Activated T-cell treated with anti-CD3 and anti-CD28 coated beads, Interleukin-2, amount 50 U/mL, for 4 hours (primary cell): ENCODE results near the gene SLC6A11. TPM values are rescaled to one million over a fixed set of nuclear protein-coding genes. Genes with fewer than 3 reads are reported as not detected.

Experiments
- ATAC-seq, 2 donors: fragments of 200-7000 bp; cut with Tn5 transposase; one replicate each; pipeline ENCODE4 v1.10.0; 2021
- DNase-seq: peaks from one replicate; pipeline ENCODE4 v3.0.0-alpha.2; 2020
- H3K27me3 Mint-ChIP-seq: one replicate; pipeline ENCODE4 v1.8.0; 2021; ENCODE audit warnings: low read depth, mixed read lengths
- H3K36me3 Mint-ChIP-seq: one replicate; pipeline ENCODE4 v1.8.0; 2022; ENCODE audit warnings: mixed read lengths; ENCODE audit not compliant: insufficient read depth
- H3K4me1 Mint-ChIP-seq: one replicate; pipeline ENCODE4 v1.8.0; 2021; ENCODE audit warnings: low read depth, mixed read lengths
- H3K4me3 Mint-ChIP-seq: one replicate; pipeline ENCODE4 v1.8.0; 2021; ENCODE audit warnings: mild to moderate bottlenecking, moderate library complexity, mixed read lengths
- H3K9me3 Mint-ChIP-seq: one replicate; pipeline ENCODE4 v1.8.0; 2021; ENCODE audit warnings: mixed read lengths
- total RNA-seq, 3 donors: library from RNA; stranded (reverse); gene quantifications; one replicate each; pipeline ENCODE4 v1.2.1, GENCODE V29; 2021

Gene SLC6A11
- total RNA-seq, 3 donors from 2014 or later: not detected

- Mint-ChIP-seq H3K36me3 (no peaks in the 10 kb centered on the region), H3K27me3 (peaks cover 8% of the 10 kb centered on the region), H3K4me1 (no peaks in the 10 kb centered on the region), H3K4me3 (no peak overlapping the region), H3K9me3 (no peaks in the 10 kb centered on the region)
- DNase-seq (no peak), ATAC-seq (no peak)
Observed at GRCh38 chr3:10932596-10932995, 116.6 kb downstream of the SLC6A11 start.

- H3K9me3 Mint-ChIP-seq: no peaks in the 10 kb centered on the region
- DNase-seq: no peak
- H3K4me1 Mint-ChIP-seq: no peaks in the 10 kb centered on the region
- H3K4me3 Mint-ChIP-seq: no peak overlapping the region
- peaks cover 8% of the 10 kb centered on the region for H3K27me3 Mint-ChIP-seq
- ATAC-seq: no peak
- no peaks in the 10 kb centered on the region for H3K36me3 Mint-ChIP-seq
Observed at GRCh38 chr3:10933021-10933420, 117.0 kb downstream of the SLC6A11 start.

- ATAC-seq: no peak
- DNase-seq: no peak
- Mint-ChIP-seq H3K4me3 (no peak overlapping the region), H3K27me3 (peaks cover 8% of the 10 kb centered on the region), H3K4me1 (no peaks in the 10 kb centered on the region), H3K36me3 (no peaks in the 10 kb centered on the region), H3K9me3 (no peaks in the 10 kb centered on the region)
Observed at GRCh38 chr3:10933470-10933804, 117.4 kb downstream of the SLC6A11 start.

- H3K9me3 Mint-ChIP-seq: no peaks in the 10 kb centered on the region
- H3K4me3 Mint-ChIP-seq: no peak overlapping the region
- no peaks in the 10 kb centered on the region for H3K36me3 Mint-ChIP-seq
- no peak for ATAC-seq
- peaks cover 8% of the 10 kb centered on the region for H3K27me3 Mint-ChIP-seq
- no peak for DNase-seq
- no peaks in the 10 kb centered on the region for H3K4me1 Mint-ChIP-seq
Observed at GRCh38 chr3:10933805-10934481, 117.9 kb downstream of the SLC6A11 start.

- ATAC-seq: no peak
- H3K4me3 Mint-ChIP-seq: no peak overlapping the region
- H3K36me3 Mint-ChIP-seq: no peaks in the 10 kb centered on the region
- no peak for DNase-seq
- no peaks in the 10 kb centered on the region for H3K4me1 Mint-ChIP-seq
- H3K27me3 Mint-ChIP-seq: peaks cover 8% of the 10 kb centered on the region
- no peaks in the 10 kb centered on the region for H3K9me3 Mint-ChIP-seq
Observed at GRCh38 chr3:10935028-10935427, 119.0 kb downstream of the SLC6A11 start.

- ATAC-seq (no peak), DNase-seq (no peak)
- no peaks in the 10 kb centered on the region for H3K36me3 Mint-ChIP-seq
- H3K9me3 Mint-ChIP-seq: no peaks in the 10 kb centered on the region
- H3K27me3 Mint-ChIP-seq: peaks cover 10% of the 10 kb centered on the region
- no peak overlapping the region for H3K4me3 Mint-ChIP-seq
- H3K4me1 Mint-ChIP-seq: no peaks in the 10 kb centered on the region
Observed at GRCh38 chr3:10935846-10936631, 120.0 kb downstream of the SLC6A11 start.

GRCh38 chr3:10936686-10937085 is 120.7 kb downstream of the SLC6A11 start:
- no peaks in the 10 kb centered on the region for H3K9me3 Mint-ChIP-seq
- no peak overlapping the region for H3K4me3 Mint-ChIP-seq
- DNase-seq (no peak), ATAC-seq (no peak)
- H3K36me3 Mint-ChIP-seq: no peaks in the 10 kb centered on the region
- H3K4me1 Mint-ChIP-seq: no peaks in the 10 kb centered on the region
- H3K27me3 Mint-ChIP-seq: peaks cover 10% of the 10 kb centered on the region

- H3K36me3 Mint-ChIP-seq: no peaks in the 10 kb centered on the region
Observed at GRCh38 chr3:10937141-10937825, 121.3 kb downstream of the SLC6A11 start.

GRCh38 chr3:10939556-10939955 is 123.5 kb downstream of the SLC6A11 start:
- H3K36me3 Mint-ChIP-seq: no peaks in the 10 kb centered on the region
- no peaks in the 10 kb centered on the region for H3K9me3 Mint-ChIP-seq
- no peak for DNase-seq
- peaks cover 10% of the 10 kb centered on the region for H3K27me3 Mint-ChIP-seq
- H3K4me3 Mint-ChIP-seq: no peak overlapping the region
- ATAC-seq: no peak
- H3K4me1 Mint-ChIP-seq: no peaks in the 10 kb centered on the region

More at GRCh38 chr3:10937141-10937825, 121.3 kb downstream of the SLC6A11 start:
- DNase-seq: no peak
- peaks cover 10% of the 10 kb centered on the region for H3K27me3 Mint-ChIP-seq
- H3K4me3 Mint-ChIP-seq: no peak overlapping the region
- H3K9me3 Mint-ChIP-seq: no peaks in the 10 kb centered on the region
- no peaks in the 10 kb centered on the region for H3K4me1 Mint-ChIP-seq
- no peak for ATAC-seq

GRCh38 chr3:10940106-10940505 is 124.1 kb downstream of the SLC6A11 start:
- H3K4me1 Mint-ChIP-seq: no peaks in the 10 kb centered on the region
- H3K9me3 Mint-ChIP-seq: no peaks in the 10 kb centered on the region
- ATAC-seq (no peak), DNase-seq (no peak)
- H3K4me3 Mint-ChIP-seq: no peak overlapping the region
- H3K36me3 Mint-ChIP-seq: no peaks in the 10 kb centered on the region
- peaks cover 13% of the 10 kb centered on the region for H3K27me3 Mint-ChIP-seq

- no peak for ATAC-seq
- Mint-ChIP-seq H3K4me3 (no peak overlapping the region), H3K36me3 (no peaks in the 10 kb centered on the region), H3K4me1 (no peaks in the 10 kb centered on the region), H3K27me3 (peaks cover 15% of the 10 kb centered on the region), H3K9me3 (no peaks in the 10 kb centered on the region)
- no peak for DNase-seq
Observed at GRCh38 chr3:10941972-10942371, 125.9 kb downstream of the SLC6A11 start.

GRCh38 chr3:10942690-10943205 is 126.7 kb downstream of the SLC6A11 start:
- H3K9me3 Mint-ChIP-seq: no peaks in the 10 kb centered on the region
- DNase-seq: no peak
- H3K4me3 Mint-ChIP-seq: no peak overlapping the region
- H3K27me3 Mint-ChIP-seq: peaks cover 13% of the 10 kb centered on the region
- ATAC-seq: no peak
- H3K36me3 Mint-ChIP-seq: no peaks in the 10 kb centered on the region
- no peaks in the 10 kb centered on the region for H3K4me1 Mint-ChIP-seq

GRCh38 chr3:10944866-10945265 is 128.8 kb downstream of the SLC6A11 start:
- Mint-ChIP-seq H3K4me3 (no peak overlapping the region), H3K36me3 (no peaks in the 10 kb centered on the region), H3K9me3 (no peaks in the 10 kb centered on the region), H3K4me1 (no peaks in the 10 kb centered on the region), H3K27me3 (peaks cover 16% of the 10 kb centered on the region)
- DNase-seq (no peak), ATAC-seq (no peak)

- H3K9me3 Mint-ChIP-seq: no peaks in the 10 kb centered on the region
- H3K4me3 Mint-ChIP-seq: no peak overlapping the region
- H3K4me1 Mint-ChIP-seq: no peaks in the 10 kb centered on the region
- peaks cover 14% of the 10 kb centered on the region for H3K27me3 Mint-ChIP-seq
- DNase-seq (peak; percentile 14), ATAC-seq (peak; percentile 65 to 72)
- H3K36me3 Mint-ChIP-seq: no peaks in the 10 kb centered on the region
Observed at GRCh38 chr3:10945683-10946287, 129.8 kb downstream of the SLC6A11 start.
